WTC11 (cell line): ENCODE results near the gene RABL6. TPM values are rescaled to one million over a fixed set of nuclear protein-coding genes. Genes with fewer than 3 reads are reported as not detected.
"Not testable (repeated sequence)": the region's sequence is repeated elsewhere in the genome, so short reads cannot be mapped to it uniquely, and the experiment has no call there.

Experiments used
- ATAC-seq: fragments of 200-7000 bp; cut with Tn5 transposase; 2 replicates; pipeline ENCODE4 v1.10.0; 2021; ENCODE audit warnings: mild to moderate bottlenecking, moderate library complexity
- CTCF ChIA-PET: fragments of 300-600 bp; sonication (Branson Sonifier 250); formaldehyde crosslinking; loops from one replicate; lab custom pipeline; 2021; ENCODE audit warnings: antibody characterized with exemption; lab: Charles Lee
- POLR2A ChIA-PET: fragments of 350-600 bp; sonication (Branson Sonifier 250); formaldehyde crosslinking; loops from one replicate; lab custom pipeline; 2021; ENCODE audit warnings: antibody characterized with exemption; lab: Charles Lee
- DNase-seq: peaks from one replicate; pipeline ENCODE4 v3.0.0; 2021; ENCODE audit warnings: low spot score
- H3K27ac Mint-ChIP-seq: 2 replicates; pipeline ENCODE4 v1.8.0; 2021; ENCODE audit warnings: mixed read lengths
- H3K27me3 Mint-ChIP-seq: 2 replicates; pipeline ENCODE4 v1.8.0; 2021; ENCODE audit warnings: low read depth, mild to moderate bottlenecking, moderate library complexity, mixed read lengths
- H3K36me3 Mint-ChIP-seq: 2 replicates; pipeline ENCODE4 v1.8.0; 2021; ENCODE audit warnings: mixed read lengths
- H3K4me1 Mint-ChIP-seq: 2 replicates; pipeline ENCODE4 v1.8.0; 2022; ENCODE audit warnings: mixed read lengths
- H3K4me3 Mint-ChIP-seq: 2 replicates; pipeline ENCODE4 v1.8.0; 2021; ENCODE audit warnings: mild to moderate bottlenecking, moderate library complexity, mixed read lengths
- H3K9me3 Mint-ChIP-seq: 2 replicates; pipeline ENCODE4 v1.8.0; 2021; ENCODE audit warnings: mixed read lengths
- CREM ChIP-seq: sonication (generic); formaldehyde crosslinking; IDR thresholded peaks from 2 replicates; pipeline ENCODE4 v1.8.1; 2022; ENCODE audit warnings: mild to moderate bottlenecking, missing genetic modification reagents, moderate library complexity
- CTCF ChIP-seq: fragments of 200-600 bp; IDR thresholded peaks from 2 replicates; pipeline ENCODE4 v1.8.0; 2022; ENCODE audit warnings: antibody characterized with exemption
- EMX1 ChIP-seq: fragments of 250-450 bp; sonication (Bioruptor Pico); IDR thresholded peaks from 2 replicates; pipeline ENCODE4 v1.8.0; 2021; ENCODE audit warnings: mild to moderate bottlenecking
- FOXP1 ChIP-seq: sonication (generic); formaldehyde crosslinking; IDR thresholded peaks from 2 replicates; pipeline ENCODE4 v1.8.0; 2022; ENCODE audit warnings: missing genetic modification reagents, mild to moderate bottlenecking, moderate library complexity, borderline replicate concordance
- GRHL2 ChIP-seq: fragments of 250-450 bp; sonication (Bioruptor Pico); IDR thresholded peaks from 2 replicates; pipeline ENCODE4 v1.8.0; 2022; ENCODE audit warnings: mild to moderate bottlenecking, moderate library complexity; ENCODE audit not compliant: insufficient replicate concordance, severe bottlenecking
- HMGA2 ChIP-seq: fragments of 250-450 bp; sonication (Bioruptor Pico); IDR thresholded peaks from 2 replicates; pipeline ENCODE4 v1.4.0; 2021; ENCODE audit warnings: mild to moderate bottlenecking, moderate library complexity
- OVOL2 ChIP-seq: fragments of 250-450 bp; sonication (Bioruptor Pico); IDR thresholded peaks from 2 replicates; pipeline ENCODE4 v1.9.0; 2021; ENCODE audit warnings: mild to moderate bottlenecking, borderline replicate concordance
- PREB ChIP-seq: sonication (generic); formaldehyde crosslinking; IDR thresholded peaks from 2 replicates; pipeline ENCODE4 v1.8.1; 2022; ENCODE audit warnings: mild to moderate bottlenecking, missing genetic modification reagents, moderate library complexity, borderline replicate concordance
- SMAD3 ChIP-seq: sonication (generic); formaldehyde crosslinking; IDR thresholded peaks from 2 replicates; pipeline ENCODE4 v1.8.0; 2022; ENCODE audit warnings: missing genetic modification reagents, mild to moderate bottlenecking, borderline replicate concordance
- ZNF232 ChIP-seq: sonication (generic); formaldehyde crosslinking; IDR thresholded peaks from 2 replicates; pipeline ENCODE4 v1.8.0; 2022; ENCODE audit warnings: mild to moderate bottlenecking, missing genetic modification reagents
- ZNF671 ChIP-seq: fragments of 250-450 bp; sonication (Bioruptor Pico); IDR thresholded peaks from 2 replicates; pipeline ENCODE4 v1.8.0; 2021; ENCODE audit warnings: mild to moderate bottlenecking
- total RNA-seq: library from RNA; stranded (reverse); gene quantifications from 3 replicates; pipeline ENCODE4 v1.2.3, GENCODE V29; 2021
- TF ChIP-seq, protein P1 (sequence below): sonication (generic); formaldehyde crosslinking; IDR thresholded peaks from 2 replicates; pipeline ENCODE4 v1.8.1; 2023; ENCODE audit warnings: mild to moderate bottlenecking, missing genetic modification reagents, moderate library complexity
- TF ChIP-seq, protein P2 (sequence below): sonication (generic); formaldehyde crosslinking; IDR thresholded peaks from 2 replicates; pipeline ENCODE4 v1.8.1; 2023; ENCODE audit warnings: mild to moderate bottlenecking, missing genetic modification reagents
- TF ChIP-seq, protein P3 (sequence below): sonication (generic); formaldehyde crosslinking; IDR thresholded peaks from 2 replicates; pipeline ENCODE4 v1.8.0; 2022; ENCODE audit warnings: mild to moderate bottlenecking, missing genetic modification reagents
- TF ChIP-seq, protein P4 (sequence below): sonication (generic); formaldehyde crosslinking; IDR thresholded peaks from 2 replicates; pipeline ENCODE4 v1.8.0; 2023; ENCODE audit warnings: missing genetic modification reagents, mild to moderate bottlenecking, borderline replicate concordance

The RABL6 gene
- total RNA-seq, 1 experiment from 2014 or later = 171 TPM

DNA sequence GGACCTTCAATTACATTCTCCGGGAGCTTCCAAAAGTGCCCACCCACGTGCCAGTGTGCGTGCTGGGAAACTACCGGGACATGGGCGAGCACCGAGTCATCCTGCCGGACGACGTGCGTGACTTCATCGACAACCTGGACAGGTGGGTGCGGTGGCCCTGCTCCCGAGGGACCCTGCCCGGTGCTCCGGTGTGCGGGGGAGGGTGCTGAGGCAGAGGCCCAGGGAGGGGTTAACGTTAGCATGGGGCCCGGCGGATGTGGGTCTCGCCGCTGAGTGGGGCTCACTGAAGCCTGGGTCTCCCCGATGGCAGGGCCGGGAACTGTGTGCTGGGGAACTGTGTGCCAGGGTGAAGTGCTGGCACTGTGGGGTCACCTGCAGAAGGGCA is 24.0 kb downstream of the RABL6 start:
- Mint-ChIP-seq H3K9me3 (no peaks in the 10 kb centered on the region), H3K4me3 (no peak overlapping the region), H3K4me1 (no peaks in the 10 kb centered on the region), H3K36me3 (peaks cover 30% of the 10 kb centered on the region), H3K27ac (no peak overlapping the region), H3K27me3 (no peaks in the 10 kb centered on the region)
- DNase-seq (peak; percentile 8), ATAC-seq (no peak)
- TF ChIP-seq ZNF671 (CRISPR knock-in tag) = no peak
- TF ChIP-seq CREM (CRISPR knock-in tag) = no peak
- TF ChIP-seq ZNF232 (CRISPR knock-in tag) = no peak
- no peak for TF ChIP-seq SMAD3
- TF ChIP-seq, protein P1, sequence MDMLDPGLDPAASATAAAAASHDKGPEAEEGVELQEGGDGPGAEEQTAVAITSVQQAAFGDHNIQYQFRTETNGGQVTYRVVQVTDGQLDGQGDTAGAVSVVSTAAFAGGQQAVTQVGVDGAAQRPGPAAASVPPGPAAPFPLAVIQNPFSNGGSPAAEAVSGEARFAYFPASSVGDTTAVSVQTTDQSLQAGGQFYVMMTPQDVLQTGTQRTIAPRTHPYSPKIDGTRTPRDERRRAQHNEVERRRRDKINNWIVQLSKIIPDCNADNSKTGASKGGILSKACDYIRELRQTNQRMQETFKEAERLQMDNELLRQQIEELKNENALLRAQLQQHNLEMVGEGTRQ = no peak
- TF ChIP-seq, protein P2, sequence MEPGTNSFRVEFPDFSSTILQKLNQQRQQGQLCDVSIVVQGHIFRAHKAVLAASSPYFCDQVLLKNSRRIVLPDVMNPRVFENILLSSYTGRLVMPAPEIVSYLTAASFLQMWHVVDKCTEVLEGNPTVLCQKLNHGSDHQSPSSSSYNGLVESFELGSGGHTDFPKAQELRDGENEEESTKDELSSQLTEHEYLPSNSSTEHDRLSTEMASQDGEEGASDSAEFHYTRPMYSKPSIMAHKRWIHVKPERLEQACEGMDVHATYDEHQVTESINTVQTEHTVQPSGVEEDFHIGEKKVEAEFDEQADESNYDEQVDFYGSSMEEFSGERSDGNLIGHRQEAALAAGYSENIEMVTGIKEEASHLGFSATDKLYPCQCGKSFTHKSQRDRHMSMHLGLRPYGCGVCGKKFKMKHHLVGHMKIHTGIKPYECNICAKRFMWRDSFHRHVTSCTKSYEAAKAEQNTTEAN (CRISPR knock-in tag) = no peak
- ChIA-PET CTCF (no interaction called here), POLR2A (no interaction called here)

DNA sequence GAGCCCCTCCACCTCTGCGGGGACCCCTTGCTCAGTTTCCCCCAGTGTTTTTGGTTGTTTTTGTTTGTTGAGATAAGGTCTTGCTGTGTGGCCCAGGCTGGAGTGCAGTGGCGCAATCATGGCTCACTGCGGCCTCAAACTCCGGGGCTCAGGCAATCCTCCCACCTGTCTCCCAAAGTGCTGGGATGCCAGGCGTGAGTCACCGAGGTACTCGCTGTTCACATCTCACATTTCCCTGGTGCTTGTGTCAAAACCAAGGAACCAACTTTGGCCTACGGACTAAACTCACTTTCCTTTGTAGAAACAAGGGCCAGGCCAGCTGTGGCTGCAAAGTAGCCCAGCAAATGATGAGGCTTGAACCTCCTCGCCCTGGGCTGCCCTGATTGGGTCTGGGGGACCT is 24.8 kb downstream of the RABL6 start:
- CTCF ChIA-PET = interaction anchor here (0.6 kb wide), 1 partner anchor 187 kb away, joined by 3 read pairs; no protein-coding TSS in a partner anchor
- POLR2A ChIA-PET = interaction anchor here (0.7 kb wide), 1 partner anchor 21 kb away, joined by 3 read pairs; no protein-coding TSS in a partner anchor
- H3K27me3 Mint-ChIP-seq = no peaks in the 10 kb centered on the region
- TF ChIP-seq, protein P3, sequence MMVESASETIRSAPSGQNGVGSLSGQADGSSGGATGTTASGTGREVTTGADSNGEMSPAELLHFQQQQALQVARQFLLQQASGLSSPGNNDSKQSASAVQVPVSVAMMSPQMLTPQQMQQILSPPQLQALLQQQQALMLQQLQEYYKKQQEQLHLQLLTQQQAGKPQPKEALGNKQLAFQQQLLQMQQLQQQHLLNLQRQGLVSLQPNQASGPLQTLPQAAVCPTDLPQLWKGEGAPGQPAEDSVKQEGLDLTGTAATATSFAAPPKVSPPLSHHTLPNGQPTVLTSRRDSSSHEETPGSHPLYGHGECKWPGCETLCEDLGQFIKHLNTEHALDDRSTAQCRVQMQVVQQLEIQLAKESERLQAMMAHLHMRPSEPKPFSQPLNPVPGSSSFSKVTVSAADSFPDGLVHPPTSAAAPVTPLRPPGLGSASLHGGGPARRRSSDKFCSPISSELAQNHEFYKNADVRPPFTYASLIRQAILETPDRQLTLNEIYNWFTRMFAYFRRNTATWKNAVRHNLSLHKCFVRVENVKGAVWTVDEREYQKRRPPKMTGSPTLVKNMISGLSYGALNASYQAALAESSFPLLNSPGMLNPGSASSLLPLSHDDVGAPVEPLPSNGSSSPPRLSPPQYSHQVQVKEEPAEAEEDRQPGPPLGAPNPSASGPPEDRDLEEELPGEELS (CRISPR knock-in tag) = no peak
- TF ChIP-seq, protein P4, sequence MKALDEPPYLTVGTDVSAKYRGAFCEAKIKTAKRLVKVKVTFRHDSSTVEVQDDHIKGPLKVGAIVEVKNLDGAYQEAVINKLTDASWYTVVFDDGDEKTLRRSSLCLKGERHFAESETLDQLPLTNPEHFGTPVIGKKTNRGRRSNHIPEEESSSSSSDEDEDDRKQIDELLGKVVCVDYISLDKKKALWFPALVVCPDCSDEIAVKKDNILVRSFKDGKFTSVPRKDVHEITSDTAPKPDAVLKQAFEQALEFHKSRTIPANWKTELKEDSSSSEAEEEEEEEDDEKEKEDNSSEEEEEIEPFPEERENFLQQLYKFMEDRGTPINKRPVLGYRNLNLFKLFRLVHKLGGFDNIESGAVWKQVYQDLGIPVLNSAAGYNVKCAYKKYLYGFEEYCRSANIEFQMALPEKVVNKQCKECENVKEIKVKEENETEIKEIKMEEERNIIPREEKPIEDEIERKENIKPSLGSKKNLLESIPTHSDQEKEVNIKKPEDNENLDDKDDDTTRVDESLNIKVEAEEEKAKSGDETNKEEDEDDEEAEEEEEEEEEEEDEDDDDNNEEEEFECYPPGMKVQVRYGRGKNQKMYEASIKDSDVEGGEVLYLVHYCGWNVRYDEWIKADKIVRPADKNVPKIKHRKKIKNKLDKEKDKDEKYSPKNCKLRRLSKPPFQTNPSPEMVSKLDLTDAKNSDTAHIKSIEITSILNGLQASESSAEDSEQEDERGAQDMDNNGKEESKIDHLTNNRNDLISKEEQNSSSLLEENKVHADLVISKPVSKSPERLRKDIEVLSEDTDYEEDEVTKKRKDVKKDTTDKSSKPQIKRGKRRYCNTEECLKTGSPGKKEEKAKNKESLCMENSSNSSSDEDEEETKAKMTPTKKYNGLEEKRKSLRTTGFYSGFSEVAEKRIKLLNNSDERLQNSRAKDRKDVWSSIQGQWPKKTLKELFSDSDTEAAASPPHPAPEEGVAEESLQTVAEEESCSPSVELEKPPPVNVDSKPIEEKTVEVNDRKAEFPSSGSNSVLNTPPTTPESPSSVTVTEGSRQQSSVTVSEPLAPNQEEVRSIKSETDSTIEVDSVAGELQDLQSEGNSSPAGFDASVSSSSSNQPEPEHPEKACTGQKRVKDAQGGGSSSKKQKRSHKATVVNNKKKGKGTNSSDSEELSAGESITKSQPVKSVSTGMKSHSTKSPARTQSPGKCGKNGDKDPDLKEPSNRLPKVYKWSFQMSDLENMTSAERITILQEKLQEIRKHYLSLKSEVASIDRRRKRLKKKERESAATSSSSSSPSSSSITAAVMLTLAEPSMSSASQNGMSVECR = no peak
- TF ChIP-seq OVOL2 (CRISPR knock-in tag) (no peak), PREB (CRISPR knock-in tag) (no peak), GRHL2 (CRISPR knock-in tag) (no peak), CREM (CRISPR knock-in tag) (no peak), EMX1 (no peak), CTCF (no peak), HMGA2 (CRISPR knock-in tag) (no peak), FOXP1 (no peak)
- H3K9me3 Mint-ChIP-seq = no peaks in the 10 kb centered on the region
- no peaks in the 10 kb centered on the region for H3K4me1 Mint-ChIP-seq
- no peak overlapping the region; the same call in 1 of the 2 replicates for H3K27ac Mint-ChIP-seq
- no peak overlapping the region for H3K4me3 Mint-ChIP-seq
- ATAC-seq = no peak
- peaks cover 30% of the 10 kb centered on the region for H3K36me3 Mint-ChIP-seq
- DNase-seq = no peak

DNA sequence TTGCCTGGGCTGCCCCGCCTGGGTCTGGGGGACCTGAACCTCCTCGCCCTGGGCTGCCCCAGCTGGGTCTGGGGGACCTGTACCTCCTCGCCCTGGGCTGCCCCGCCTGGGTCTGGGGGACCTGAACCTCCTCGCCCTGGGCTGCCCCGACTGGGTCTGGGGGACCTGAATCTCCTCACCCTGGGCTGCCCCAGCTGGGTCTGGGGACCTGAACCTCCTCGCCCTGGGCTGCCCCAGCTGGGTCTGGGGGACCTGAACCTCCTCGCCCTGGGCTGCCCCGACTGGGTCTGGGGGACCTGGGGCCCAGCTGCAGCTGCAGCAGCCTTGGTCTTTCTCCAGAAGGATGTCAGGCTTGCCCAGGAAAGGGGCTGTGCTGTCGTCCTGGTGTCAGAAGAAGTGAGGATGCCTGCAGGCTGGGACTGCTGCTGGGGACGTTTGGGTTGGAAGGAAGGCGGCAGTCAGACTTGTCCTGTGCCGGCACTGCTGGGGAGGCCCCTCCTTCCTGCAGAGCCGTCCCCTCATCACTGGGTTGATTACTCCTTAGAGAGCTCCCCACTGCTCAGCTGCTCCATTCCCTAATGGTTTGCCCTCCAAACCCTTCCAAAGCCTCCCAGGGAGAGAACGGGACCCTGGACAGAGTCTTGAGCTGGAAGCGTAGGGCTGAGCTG is 25.8 kb downstream of the RABL6 start:
- H3K27me3 Mint-ChIP-seq, DNase-seq, ATAC-seq, H3K4me3 Mint-ChIP-seq, H3K4me1 Mint-ChIP-seq, H3K9me3 Mint-ChIP-seq: not testable (repeated sequence)
- H3K27ac Mint-ChIP-seq = peak overlapping the region; percentile 26; the same call in 1 of the 2 replicates
- ChIA-PET POLR2A (interaction anchor here (0.7 kb wide), 1 partner anchor 22 kb away, joined by 3 read pairs; no protein-coding TSS in a partner anchor), CTCF (interaction anchor here (1.4 to 1.5 kb wide), 2 partner anchors 9 to 234 kb away, joined by 3 read pairs; partner anchors contain the start of gene AJM1)
- peaks cover 30% of the 10 kb centered on the region for H3K36me3 Mint-ChIP-seq
